ENCODE measurements around the gene RGR.

The RGR gene

DNA sequence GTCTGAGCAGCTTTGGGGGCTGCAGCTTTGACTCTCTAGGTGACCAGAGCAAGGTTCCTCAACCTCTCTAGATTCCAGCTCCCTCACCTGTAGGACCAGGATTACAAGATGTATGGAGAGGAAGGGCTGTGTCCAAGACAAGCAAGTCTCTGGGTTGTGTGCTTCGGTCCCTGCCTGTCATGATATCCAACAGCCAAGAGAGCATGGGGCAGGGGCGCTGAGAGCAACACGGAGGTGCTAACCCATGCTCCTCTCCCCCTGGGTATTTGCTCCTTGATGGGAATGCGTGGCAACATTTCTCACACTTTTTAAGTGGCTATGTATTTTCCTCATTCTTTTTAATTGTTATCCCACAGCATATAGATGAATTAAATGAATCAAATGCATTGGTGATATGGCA, 40.2 kb upstream of the RGR start:
- Histone ChIP-seq H3K27me3 (ENCODE audit: insufficient read depth, low read length) (peaks cover 47% of the 10 kb centered on the region), H3K36me3 (ENCODE audit: insufficient read depth, low read length) (no peaks in the 10 kb centered on the region), H2AFZ (ENCODE audit: low read length, unreplicated experiment) (no peak overlapping the region), H3K4me1 (ENCODE audit: control insufficient read depth, insufficient read depth, low read length, unreplicated experiment) (no peaks in the 10 kb centered on the region), H3K79me2 (ENCODE audit: control insufficient read depth, insufficient read depth, low read length, unreplicated experiment) (no peaks in the 10 kb centered on the region), H3K27ac (ENCODE audit: low read depth, low read length) (no peak overlapping the region), H3K4me3 (ENCODE audit: low read depth, low read length) (no peak overlapping the region)

- no peak overlapping the region for H3K27ac ChIP-seq (ENCODE audit: low read depth, low read length)
- peaks cover 49% of the 10 kb centered on the region for H3K27me3 ChIP-seq (ENCODE audit: insufficient read depth, low read length)
- H3K36me3 ChIP-seq (ENCODE audit: insufficient read depth, low read length) = no peaks in the 10 kb centered on the region
- H3K4me3 ChIP-seq (ENCODE audit: low read depth, low read length) = no peak overlapping the region
- H3K79me2 ChIP-seq (ENCODE audit: control insufficient read depth, insufficient read depth, low read length, unreplicated experiment) = no peaks in the 10 kb centered on the region
- H3K4me1 ChIP-seq (ENCODE audit: control insufficient read depth, insufficient read depth, low read length, unreplicated experiment) = no peaks in the 10 kb centered on the region
- H2AFZ ChIP-seq (ENCODE audit: low read length, unreplicated experiment) = no peak overlapping the region
Measured at GRCh38 chr10:84205049-84205852, 39.6 kb upstream of the RGR start.

DNA sequence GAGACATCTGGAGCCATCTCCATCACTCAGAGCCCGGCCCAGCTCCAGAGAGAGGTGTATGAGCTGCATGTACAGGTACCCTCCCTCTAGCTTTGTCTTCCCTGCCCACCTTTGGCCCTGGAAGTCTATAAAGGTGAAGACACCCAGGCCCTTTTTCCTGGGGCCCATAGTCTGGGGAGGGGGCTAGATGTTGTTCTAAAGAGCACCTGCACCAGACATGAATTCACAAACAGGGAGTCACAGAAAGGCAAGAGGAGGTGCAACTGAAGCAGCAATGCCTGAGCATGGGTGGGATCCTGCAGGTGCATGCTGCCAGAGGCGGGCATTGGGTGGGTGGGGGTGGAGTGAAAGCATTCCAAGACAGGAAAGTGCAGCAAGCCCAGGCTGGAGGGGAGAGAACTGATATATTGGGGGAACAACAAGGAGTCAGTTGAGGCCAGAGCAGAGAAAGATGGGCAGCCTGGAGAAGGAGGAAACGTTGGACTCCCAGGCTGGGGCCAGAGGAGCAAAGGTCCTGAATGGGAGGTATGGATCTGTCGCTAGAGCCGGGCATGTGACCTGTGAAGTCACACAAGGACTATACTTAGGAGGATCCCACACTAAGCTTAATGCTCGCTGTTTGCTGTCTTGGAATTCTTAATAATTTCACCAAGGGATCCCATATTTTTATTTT, 38.9 kb upstream of the RGR start:
- Histone ChIP-seq H3K4me3 (ENCODE audit: low read depth, low read length) (no peak overlapping the region), H3K79me2 (ENCODE audit: control insufficient read depth, insufficient read depth, low read length, unreplicated experiment) (no peaks in the 10 kb centered on the region), H3K36me3 (ENCODE audit: insufficient read depth, low read length) (no peaks in the 10 kb centered on the region), H2AFZ (ENCODE audit: low read length, unreplicated experiment) (no peak overlapping the region), H3K27me3 (ENCODE audit: insufficient read depth, low read length) (peaks cover 49% of the 10 kb centered on the region), H3K4me1 (ENCODE audit: control insufficient read depth, insufficient read depth, low read length, unreplicated experiment) (no peaks in the 10 kb centered on the region), H3K27ac (ENCODE audit: low read depth, low read length) (no peak overlapping the region)

DNA sequence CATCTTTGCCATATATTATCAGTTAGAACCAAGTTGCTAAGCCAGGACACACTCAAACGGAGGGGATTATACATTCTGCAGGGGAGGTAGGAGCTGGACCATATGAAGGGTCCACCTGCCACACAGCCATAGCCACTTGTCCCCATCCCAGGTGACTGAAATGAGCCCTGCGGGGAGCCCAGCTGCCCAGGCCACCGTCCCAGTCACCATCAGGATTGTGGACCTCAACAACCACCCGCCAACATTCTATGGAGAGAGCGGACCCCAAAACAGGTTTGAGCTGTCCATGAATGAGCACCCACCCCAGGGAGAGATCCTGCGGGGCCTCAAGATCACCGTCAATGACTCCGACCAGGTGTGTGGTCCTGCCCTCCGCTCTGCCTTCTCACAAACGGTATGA, 36.8 kb upstream of the RGR start:
- no peak overlapping the region for H3K27ac ChIP-seq (ENCODE audit: low read depth, low read length)
- no peaks in the 10 kb centered on the region for H3K4me1 ChIP-seq (ENCODE audit: control insufficient read depth, insufficient read depth, low read length, unreplicated experiment)
- no peak overlapping the region for H2AFZ ChIP-seq (ENCODE audit: low read length, unreplicated experiment)
- H3K36me3 ChIP-seq (ENCODE audit: insufficient read depth, low read length) = no peaks in the 10 kb centered on the region
- H3K27me3 ChIP-seq (ENCODE audit: insufficient read depth, low read length) = peaks cover 58% of the 10 kb centered on the region
- H3K4me3 ChIP-seq (ENCODE audit: low read depth, low read length) = no peak overlapping the region
- no peaks in the 10 kb centered on the region for H3K79me2 ChIP-seq (ENCODE audit: control insufficient read depth, insufficient read depth, low read length, unreplicated experiment)

- H3K27ac ChIP-seq (ENCODE audit: low read depth, low read length) = no peak overlapping the region
- H3K4me3 ChIP-seq (ENCODE audit: low read depth, low read length) = no peak overlapping the region
- peaks cover 80% of the 10 kb centered on the region for H3K27me3 ChIP-seq (ENCODE audit: insufficient read depth, low read length)
- no peaks in the 10 kb centered on the region for H3K4me1 ChIP-seq (ENCODE audit: control insufficient read depth, insufficient read depth, low read length, unreplicated experiment)
- no peak overlapping the region for H2AFZ ChIP-seq (ENCODE audit: low read length, unreplicated experiment)
- no peaks in the 10 kb centered on the region for H3K79me2 ChIP-seq (ENCODE audit: control insufficient read depth, insufficient read depth, low read length, unreplicated experiment)
- no peaks in the 10 kb centered on the region for H3K36me3 ChIP-seq (ENCODE audit: insufficient read depth, low read length)
Measured at GRCh38 chr10:84211566-84211965, 33.3 kb upstream of the RGR start.

- H3K79me2 ChIP-seq (ENCODE audit: control insufficient read depth, insufficient read depth, low read length, unreplicated experiment) = no peaks in the 10 kb centered on the region
- no peak overlapping the region for H3K27ac ChIP-seq (ENCODE audit: low read depth, low read length)
- H3K27me3 ChIP-seq (ENCODE audit: insufficient read depth, low read length) = peaks cover 79% of the 10 kb centered on the region
- H2AFZ ChIP-seq (ENCODE audit: low read length, unreplicated experiment) = no peak overlapping the region
- no peak overlapping the region for H3K4me3 ChIP-seq (ENCODE audit: low read depth, low read length)
- H3K4me1 ChIP-seq (ENCODE audit: control insufficient read depth, insufficient read depth, low read length, unreplicated experiment) = no peaks in the 10 kb centered on the region
- H3K36me3 ChIP-seq (ENCODE audit: insufficient read depth, low read length) = no peaks in the 10 kb centered on the region
Measured at GRCh38 chr10:84212014-84212413, 32.8 kb upstream of the RGR start.

GRCh38 chr10:84213076-84213475, 31.8 kb upstream of the RGR start:
- no peak overlapping the region for H3K27ac ChIP-seq (ENCODE audit: low read depth, low read length)
- no peaks in the 10 kb centered on the region for H3K79me2 ChIP-seq (ENCODE audit: control insufficient read depth, insufficient read depth, low read length, unreplicated experiment)
- H3K4me3 ChIP-seq (ENCODE audit: low read depth, low read length) = no peak overlapping the region
- H2AFZ ChIP-seq (ENCODE audit: low read length, unreplicated experiment) = no peak overlapping the region
- H3K36me3 ChIP-seq (ENCODE audit: insufficient read depth, low read length) = no peaks in the 10 kb centered on the region
- peaks cover 74% of the 10 kb centered on the region for H3K27me3 ChIP-seq (ENCODE audit: insufficient read depth, low read length)
- H3K4me1 ChIP-seq (ENCODE audit: control insufficient read depth, insufficient read depth, low read length, unreplicated experiment) = no peaks in the 10 kb centered on the region

- H3K79me2 ChIP-seq (ENCODE audit: control insufficient read depth, insufficient read depth, low read length, unreplicated experiment) = no peaks in the 10 kb centered on the region
- no peak overlapping the region for H3K4me3 ChIP-seq (ENCODE audit: low read depth, low read length)
- no peaks in the 10 kb centered on the region for H3K4me1 ChIP-seq (ENCODE audit: control insufficient read depth, insufficient read depth, low read length, unreplicated experiment)
- H2AFZ ChIP-seq (ENCODE audit: low read length, unreplicated experiment) = no peak overlapping the region
- H3K27ac ChIP-seq (ENCODE audit: low read depth, low read length) = no peak overlapping the region
- H3K27me3 ChIP-seq (ENCODE audit: insufficient read depth, low read length) = peaks cover 74% of the 10 kb centered on the region
- no peaks in the 10 kb centered on the region for H3K36me3 ChIP-seq (ENCODE audit: insufficient read depth, low read length)
Measured at GRCh38 chr10:84214046-84214572, 30.7 kb upstream of the RGR start.

- Histone ChIP-seq H3K27me3 (ENCODE audit: insufficient read depth, low read length) (peaks cover 75% of the 10 kb centered on the region), H3K27ac (ENCODE audit: low read depth, low read length) (no peak overlapping the region), H3K4me1 (ENCODE audit: control insufficient read depth, insufficient read depth, low read length, unreplicated experiment) (no peaks in the 10 kb centered on the region), H3K4me3 (ENCODE audit: low read depth, low read length) (no peak overlapping the region), H3K36me3 (ENCODE audit: insufficient read depth, low read length) (no peaks in the 10 kb centered on the region), H3K79me2 (ENCODE audit: control insufficient read depth, insufficient read depth, low read length, unreplicated experiment) (no peaks in the 10 kb centered on the region), H2AFZ (ENCODE audit: low read length, unreplicated experiment) (no peak overlapping the region)
Measured at GRCh38 chr10:84214612-84215235, 30.1 kb upstream of the RGR start.

DNA sequence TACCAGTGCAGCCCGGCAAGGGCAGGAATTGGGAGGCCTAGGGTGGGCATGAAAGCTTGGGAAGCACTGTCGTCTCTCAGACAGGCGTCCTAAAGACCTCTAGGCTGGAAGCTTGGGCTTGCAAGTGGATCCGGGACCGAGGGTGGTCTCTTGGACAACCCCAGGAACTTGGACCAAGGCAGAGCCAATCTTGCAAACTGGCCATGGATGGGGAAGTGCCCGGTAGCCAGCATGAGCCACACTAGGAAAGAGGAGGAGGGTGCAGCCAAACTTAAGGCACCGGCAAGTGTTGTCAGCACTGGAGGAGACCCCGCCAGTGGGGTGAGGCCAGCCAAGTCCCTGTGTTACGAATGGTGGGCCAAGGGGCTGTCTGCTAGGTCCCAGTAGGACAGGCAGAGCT, 28.0 kb upstream of the RGR start:
- no peak overlapping the region for H3K27ac ChIP-seq (ENCODE audit: low read depth, low read length)
- no peaks in the 10 kb centered on the region for H3K79me2 ChIP-seq (ENCODE audit: control insufficient read depth, insufficient read depth, low read length, unreplicated experiment)
- no peak overlapping the region for H3K4me3 ChIP-seq (ENCODE audit: low read depth, low read length)
- H2AFZ ChIP-seq (ENCODE audit: low read length, unreplicated experiment) = no peak overlapping the region
- peaks cover 79% of the 10 kb centered on the region for H3K27me3 ChIP-seq (ENCODE audit: insufficient read depth, low read length)
- no peaks in the 10 kb centered on the region for H3K36me3 ChIP-seq (ENCODE audit: insufficient read depth, low read length)
- H3K4me1 ChIP-seq (ENCODE audit: control insufficient read depth, insufficient read depth, low read length, unreplicated experiment) = no peaks in the 10 kb centered on the region

All from ACC112 (cell line).